K562 (cell line): Measurements from ENCODE around the gene TNFAIP3. TPM values are rescaled to one million over a fixed set of nuclear protein-coding genes. Genes with fewer than 3 reads are reported as not detected.

Experiments used
- AFF1 ChIP-seq, 2 experiments: fragments of 450-650 bp; IDR thresholded peaks; 2 replicates each; pipeline ENCODE4 v1.6.1; 2018; ENCODE audit warnings: mild to moderate bottlenecking in 2 of 2, low read depth in 1 of 2; ENCODE audit not compliant: partially characterized antibody in 2 of 2
- CBX2 ChIP-seq: fragments of 200-600 bp; sonication (generic); IDR thresholded peaks from one replicate; pipeline ENCODE4 v1.6.1; 2012; ENCODE audit warnings: mild to moderate bottlenecking, low read length, inconsistent platforms; ENCODE audit not compliant: insufficient read depth, poor library complexity, severe bottlenecking
- CXXC5 ChIP-seq: fragments of 250-450 bp; sonication (Bioruptor Pico); IDR thresholded peaks from 2 replicates; pipeline ENCODE4 v1.8.0; 2022; ENCODE audit warnings: inconsistent platforms, mild to moderate bottlenecking, moderate library complexity
- GABPA ChIP-seq: fragments of 200-800 bp; sonication (Bioruptor generic); conservative IDR thresholded peaks from 2 replicates; pipeline ENCODE4 v1.6.1; 2016; ENCODE audit warnings: low read depth, missing genetic modification characterization, missing compliant biosample characterization
- GMEB1 ChIP-seq: fragments of 250-450 bp; sonication (Bioruptor Pico); IDR thresholded peaks from 2 replicates; pipeline ENCODE4 v1.4.0; 2020; ENCODE audit warnings: mild to moderate bottlenecking
- HDAC8 ChIP-seq: fragments of 450-650 bp; IDR thresholded peaks from 2 replicates; pipeline ENCODE4 v1.6.1; 2016; ENCODE audit warnings: mild to moderate bottlenecking, missing genetic modification characterization, moderate library complexity, missing compliant biosample characterization
- HNRNPH1 ChIP-seq: fragments of 200-400 bp; formaldehyde crosslinking; optimal IDR thresholded peaks from 2 replicates; pipeline ENCODE3; 2017; ENCODE audit warnings: low read depth, mild to moderate bottlenecking, low read length, moderate library complexity
- IRF1 ChIP-seq: sonication (generic); formaldehyde crosslinking; IDR thresholded peaks from 2 replicates; pipeline ENCODE4 v1.8.0; 2022; ENCODE audit warnings: missing genetic modification reagents, mild to moderate bottlenecking, borderline replicate concordance
- KHSRP ChIP-seq: fragments of 450-650 bp; IDR thresholded peaks from 2 replicates; pipeline ENCODE4 v1.6.1; 2017
- LCOR ChIP-seq: sonication (generic); formaldehyde crosslinking; IDR thresholded peaks from 2 replicates; pipeline ENCODE4 v1.8.0; 2022; ENCODE audit warnings: mild to moderate bottlenecking, missing genetic modification reagents
- LEF1 ChIP-seq: fragments of 450-650 bp; IDR thresholded peaks from 2 replicates; pipeline ENCODE4 v1.6.1; 2016; ENCODE audit warnings: mild to moderate bottlenecking
- MEF2A ChIP-seq: IDR thresholded peaks from 2 replicates; pipeline ENCODE4 v1.6.1; 2011; ENCODE audit warnings: low read depth, mild to moderate bottlenecking, low read length, moderate library complexity; ENCODE audit not compliant: control insufficient read depth
- MTA2 ChIP-seq: fragments of 450-650 bp; IDR thresholded peaks from 2 replicates; pipeline ENCODE4 v1.6.1; 2016; ENCODE audit warnings: low read depth
- NFRKB ChIP-seq: fragments of 450-650 bp; IDR thresholded peaks from 2 replicates; pipeline ENCODE4 v1.6.1; 2016; ENCODE audit warnings: low read depth
- NR3C1 ChIP-seq: sonication (generic); formaldehyde crosslinking; IDR thresholded peaks from 2 replicates; pipeline ENCODE4 v1.8.1; 2022; ENCODE audit warnings: missing genetic modification reagents
- POLR2A ChIP-seq: fragments of 450-650 bp; conservative IDR thresholded peaks from 2 replicates; pipeline ENCODE4 v1.6.1; 2016
- PTRF ChIP-seq: fragments of 450-650 bp; IDR thresholded peaks from 2 replicates; pipeline ENCODE4 v1.6.1; 2016; ENCODE audit warnings: mild to moderate bottlenecking, missing genetic modification characterization, missing compliant biosample characterization
- SMAD1 ChIP-seq: fragments of 150-350 bp; IDR thresholded peaks from 2 replicates; pipeline ENCODE4 v1.6.1; 2014; ENCODE audit warnings: low read length, low read depth; ENCODE audit not compliant: partially characterized antibody
- ZNF583 ChIP-seq: fragments of 250-450 bp; sonication (Bioruptor Pico); IDR thresholded peaks from 2 replicates; pipeline ENCODE4 v1.4.0; 2020
- ZNF644 ChIP-seq: fragments of 200-800 bp; sonication (Bioruptor generic); IDR thresholded peaks from 2 replicates; pipeline ENCODE4 v1.6.1; 2016; ENCODE audit warnings: low read depth, missing genetic modification characterization, missing compliant biosample characterization
- ZNF707 ChIP-seq: fragments of 250-450 bp; sonication (Bioruptor Pico); conservative IDR thresholded peaks from 2 replicates; pipeline ENCODE4 v1.8.0; 2022; ENCODE audit warnings: inconsistent platforms, mild to moderate bottlenecking, moderate library complexity
- ZNF785 ChIP-seq: fragments of 250-450 bp; sonication (Bioruptor Pico); IDR thresholded peaks from 2 replicates; pipeline ENCODE4 v1.4.0; 2020; ENCODE audit warnings: mild to moderate bottlenecking
- polyA plus RNA-seq, 8 experiments: library from polyadenylated mRNA; depleted of rRNA in 4 of 8; stranded (reverse) in 5 of 8; unstranded in 3 of 8; fragments of >200 nt; fragmentation: Nextera tagmentation in 2 of 8; fragmentation: Illumina TruSeq in 1 of 8; extraction: Ambion mirVana in 2 of 8; extraction: Trizol in 1 of 8; gene quantifications; 2 replicates each; pipeline versions ENCODE4 v1.2.1 to v1.2.3, GENCODE V29; 2011 to 2014; ENCODE audit warnings: inconsistent platforms in 1 of 8, missing spikeins in 1 of 8
- total RNA-seq, 7 experiments: library from RNA; depleted of rRNA in 6 of 7; stranded (reverse); fragments of >200 nt in 6 of 7; fragmentation: Illumina TruSeq in 2 of 7; extraction: Trizol in 2 of 7; gene quantifications; 2 replicates each; pipeline versions ENCODE4 v1.2.1 to v1.2.3, GENCODE V29; 2011 to 2021; ENCODE audit warnings: low replicate concordance in 1 of 7

TNFAIP3 gene
- total and polyA plus RNA-seq, 9 of the 15 experiments (the other 6 are each of a cell fraction or from before 2014, with no cell fraction given): 0.79 to 17.0 (median 6.4) TPM

GRCh38 chr6:137906020-137906472, 39.0 kb downstream of the TNFAIP3 start (continued):
- TF ChIP-seq ZNF785 (CRISPR knock-in tag) (no peak), KHSRP (no peak; the same call in 1 of the 2 replicates), GABPA (tag) (no peak), HNRNPH1 (no peak), MTA2 (0 out of 2 replicates have a peak, but pooled peaks have one; percentile 18), SMAD1 (no peak), AFF1 (IDR thresholded peaks at IDR 0.05; ENCODE audit: low read depth in 1 of 2, partially characterized antibody in 2 of 2) (peak; percentile 79 to 89), LCOR (CRISPR knock-in tag) (no peak), NFRKB (peak; percentile 84), HDAC8 (tag) (no peak), POLR2A (no peak), PTRF (tag) (no peak), LEF1 (peak; percentile 82), CXXC5 (CRISPR knock-in tag) (peak; percentile 67), IRF1 (CRISPR knock-in tag) (no peak), GMEB1 (CRISPR knock-in tag) (no peak), ZNF644 (tag) (no peak; the same call in 1 of the 2 replicates), ZNF707 (CRISPR knock-in tag) (no peak), ZNF583 (no peak), CBX2 (no peak), NR3C1 (CRISPR knock-in tag) (no peak), MEF2A (no peak)
